Right lobe of liver (tissue), 6 donors: ENCODE measurements around the gene ABHD16B. TPM values are rescaled to one million over a fixed set of nuclear protein-coding genes. Genes with fewer than 3 reads are reported as not detected.

Source experiments
- ATAC-seq, 4 donors: fragments of 200-7000 bp; cut with Tn5 transposase; one replicate each; pipeline ENCODE4 v1.9.1; 2020; ENCODE audit warnings: mild to moderate bottlenecking in 4 of 4, moderate library complexity in 4 of 4
- DNase-seq, 3 donors: peaks; one replicate each; pipeline ENCODE4 v3.0.0-alpha.2; 2020
- H3K27ac ChIP-seq, 3 donors: fragments of 200-600 bp; one replicate each; pipeline ENCODE4 v1.8.0; 2022
- H3K27me3 ChIP-seq, 2 donors: fragments of 200-600 bp; one replicate each; pipeline ENCODE4 v1.8.0; 2022
- H3K36me3 ChIP-seq, 4 donors: fragments of 200-600 bp; sonication (generic) in 1 of 4; one replicate each; pipeline versions ENCODE4 v1.5.1 to v1.8.0; 2017 to 2022; ENCODE audit warnings: control low read depth in 1 of 4
- H3K4me1 ChIP-seq, 4 donors: fragments of 200-600 bp; sonication (generic) in 1 of 4; one replicate each; pipeline versions ENCODE4 v1.5.1 to v1.8.0; 2017 to 2022; ENCODE audit warnings: control low read depth in 1 of 4
- H3K4me3 ChIP-seq, 3 donors: fragments of 200-600 bp; one replicate each; pipeline ENCODE4 v1.8.0; 2022
- H3K9me3 ChIP-seq, 4 donors: fragments of 200-600 bp; sonication (generic) in 1 of 4; one replicate each; pipeline versions ENCODE4 v1.5.1 to v1.8.0; 2017 to 2022; ENCODE audit warnings: control low read depth in 1 of 4
- CTCF ChIP-seq, 4 donors: fragments of 200-600 bp in 3 of 4; fragments of 450-650 bp in 1 of 4; IDR thresholded peaks; one replicate each; pipeline versions ENCODE4 v1.5.1 to v1.8.0; 2016 to 2022; ENCODE audit warnings: antibody characterized with exemption in 4 of 4, mild to moderate bottlenecking in 2 of 4
- POLR2A ChIP-seq: fragments of 450-650 bp; IDR thresholded peaks from one replicate; pipeline ENCODE4 v1.6.1; 2017; ENCODE audit warnings: antibody characterized with exemption, mild to moderate bottlenecking
- WGBS: methylation state at CpG from one replicate; pipeline ENCODE4 v1.1.6; 2018; ENCODE audit warnings: low coverage, low lambda C conversion rate; ENCODE audit not compliant: insufficient coverage; ENCODE audit errors: missing lambda C conversion rate; 5-methylcytosine and 5-hydroxymethylcytosine counted together
- intact Hi-C, 2 donors: fragments of 100-400 bp; cut with DNase I; formaldehyde crosslinking; loops; one replicate each; pipeline versions ENCODE4 v1.11.2 to v1.14.1; 2022
- total RNA-seq, 6 experiments: library from RNA; depleted of rRNA in 2 of 6; stranded (reverse); fragments of >200 nt in 2 of 6; fragmentation: NEBNext Ultra II Directional in 3 of 6; extraction: Animal tissue kit (Norgen Biotek cat#: 25700) in 3 of 6; gene quantifications; one replicate each; pipeline versions ENCODE4 v1.1.0 to v1.2.4, GENCODE V29; 2016 to 2023
- donor health status: DM: no; HTN: yes; CAD: no.
- donor health status: DM: no; HTN: no; CAD: no.
- donor health status: DM: no; HTN: no; CAD: no.
- donor health status: DM: no; HTN: yes; CAD: no.
- donor health status: DM: no; HTN: yes; CAD: no.

The ABHD16B gene
- total RNA-seq, 6 experiments from 2014 or later = not detected

- WGBS = 28% methylated on average over 3 of the region's 17 CpGs
- intact Hi-C loops = no loop called here
- ATAC-seq (peak in 3 of 4 donors; percentile 2 to 24 (median 24)), DNase-seq (peak in 1 of 3 donors; percentile 41)
- H3K36me3 ChIP-seq = no peaks in the 10 kb centered on the region
- H3K27me3 ChIP-seq = no peaks in the 10 kb centered on the region
- TF ChIP-seq CTCF (IDR thresholded peaks at IDR 0.05) (no peak), POLR2A (no peak)
- no peak overlapping the region for H3K4me3 ChIP-seq
- peak overlapping the region; percentile 50 to 77 (median 51) for H3K27ac ChIP-seq
- H3K9me3 ChIP-seq = no peaks in the 10 kb centered on the region
- H3K4me1 ChIP-seq = no peaks in the 10 kb centered on the region
Observed at GRCh38 chr20:63854069-63854765, 7.1 kb upstream of the ABHD16B start.

GRCh38 chr20:63854766-63855362, 6.4 kb upstream of the ABHD16B start:
- intact Hi-C loops = no loop called here
- ATAC-seq (peak in 1 of 4 donors; percentile 12), DNase-seq (no peak)
- no peaks in the 10 kb centered on the region for H3K27me3 ChIP-seq
- no peaks in the 10 kb centered on the region for H3K4me1 ChIP-seq
- TF ChIP-seq POLR2A (no peak), CTCF (IDR thresholded peaks at IDR 0.05) (no peak)
- 3% methylated on average over 5 of the region's 26 CpGs for WGBS
- no peak overlapping the region for H3K4me3 ChIP-seq
- H3K27ac ChIP-seq = peak overlapping the region; percentile 50 to 77 (median 51)
- H3K36me3 ChIP-seq = no peaks in the 10 kb centered on the region
- no peaks in the 10 kb centered on the region for H3K9me3 ChIP-seq

GRCh38 chr20:63855363-63856097, 5.8 kb upstream of the ABHD16B start:
- intact Hi-C loops = no loop called here
- no peaks in the 10 kb centered on the region for H3K4me1 ChIP-seq
- H3K27ac ChIP-seq = peak overlapping the region; percentile 50 to 77 (median 51)
- ATAC-seq (no peak), DNase-seq (no peak)
- no peaks in the 10 kb centered on the region for H3K36me3 ChIP-seq
- TF ChIP-seq POLR2A (no peak), CTCF (IDR thresholded peaks at IDR 0.05) (no peak)
- no peaks in the 10 kb centered on the region for H3K9me3 ChIP-seq
- no peaks in the 10 kb centered on the region for H3K27me3 ChIP-seq
- 20% methylated on average over 2 of the region's 36 CpGs for WGBS
- H3K4me3 ChIP-seq = no peak overlapping the region

GRCh38 chr20:63856098-63856511, 5.2 kb upstream of the ABHD16B start:
- ATAC-seq = no peak
- intact Hi-C loops = no loop called here
- no peak for DNase-seq
- H3K4me1 ChIP-seq = no peaks in the 10 kb centered on the region
- H3K36me3 ChIP-seq = no peaks in the 10 kb centered on the region
- H3K9me3 ChIP-seq = no peaks in the 10 kb centered on the region
- WGBS = 65% methylated on average over 15 of the region's 22 CpGs
- no peak for TF ChIP-seq POLR2A
- no peak for TF ChIP-seq CTCF (IDR thresholded peaks at IDR 0.05)
- no peaks in the 10 kb centered on the region for H3K27me3 ChIP-seq
- H3K4me3 ChIP-seq = no peak overlapping the region
- no peak overlapping the region for H3K27ac ChIP-seq
